SKM-1 (cell line): Measurements from ENCODE around the gene MSI2.
"Not testable (repeated sequence)": the region's sequence is repeated elsewhere in the genome, so short reads cannot be mapped to it uniquely, and the experiment has no call there.

Source experiments
- DNase-seq: peaks from one replicate; lab custom pipeline; 2025; ENCODE audit not compliant: unreplicated experiment; lab: John Stamatoyannopoulos, UW

The MSI2 gene

GRCh38 chr17:57493625-57494024, 237.3 kb downstream of the MSI2 start:
- no peak for DNase-seq

- DNase-seq, result no peak
Measured at GRCh38 chr17:57494443-57494842, 238.1 kb downstream of the MSI2 start.

- DNase-seq, result no peak
Measured at GRCh38 chr17:57495771-57496170, 239.4 kb downstream of the MSI2 start.

- no peak for DNase-seq
Measured at GRCh38 chr17:57496382-57496781, 240.1 kb downstream of the MSI2 start.

- DNase-seq, result no peak
Measured at GRCh38 chr17:57498443-57498842, 242.1 kb downstream of the MSI2 start.

- not testable (repeated sequence) for DNase-seq
Measured at GRCh38 chr17:57499221-57499620, 242.9 kb downstream of the MSI2 start.

GRCh38 chr17:57499648-57500049, 243.3 kb downstream of the MSI2 start:
- no peak for DNase-seq

GRCh38 chr17:57501016-57501415, 244.7 kb downstream of the MSI2 start:
- DNase-seq, result no peak

GRCh38 chr17:57502022-57502421, 245.7 kb downstream of the MSI2 start:
- DNase-seq, result no peak

GRCh38 chr17:57502811-57503241, 246.5 kb downstream of the MSI2 start:
- DNase-seq, result no peak

GRCh38 chr17:57504208-57504607, 247.9 kb downstream of the MSI2 start:
- DNase-seq, result no peak

GRCh38 chr17:57505841-57506773, 249.8 kb downstream of the MSI2 start:
- DNase-seq, result no peak

GRCh38 chr17:57506774-57507127, 250.4 kb downstream of the MSI2 start:
- DNase-seq, result no peak

GRCh38 chr17:57507828-57508227, 251.5 kb downstream of the MSI2 start:
- no peak for DNase-seq

- DNase-seq, result no peak
Measured at GRCh38 chr17:57508671-57509070, 252.3 kb downstream of the MSI2 start.

- DNase-seq, result no peak
Measured at GRCh38 chr17:57511475-57512123, 255.3 kb downstream of the MSI2 start.

- DNase-seq, result no peak
Measured at GRCh38 chr17:57512258-57512657, 255.9 kb downstream of the MSI2 start.

GRCh38 chr17:57512691-57513090, 256.4 kb downstream of the MSI2 start:
- no peak for DNase-seq

GRCh38 chr17:57513569-57513968, 257.2 kb downstream of the MSI2 start:
- DNase-seq, result no peak

- no peak for DNase-seq
Measured at GRCh38 chr17:57514614-57515013, 258.3 kb downstream of the MSI2 start.

- DNase-seq, result no peak
Measured at GRCh38 chr17:57515662-57516211, 259.4 kb downstream of the MSI2 start.
